ENCODE results near the gene CPNE4.

Gene CPNE4

GRCh38 chr3:131714585-131715220 lies 320.1 kb downstream of the CPNE4 start:
- no peak overlapping the region for H3K4me3 ChIP-seq (replicated peaks in 1 of 2; ENCODE audit: low read depth in 2 of 2, low read length in 2 of 2)
- no peak for TF ChIP-seq CTCF (IDR thresholded peaks at IDR 0.05; ENCODE audit: low read depth, low read length)
- no peak for DNase-seq (ENCODE audit: low read depth in 2 of 2)

GRCh38 chr3:131713416-131714123 lies 321.2 kb downstream of the CPNE4 start:
- TF ChIP-seq CTCF (IDR thresholded peaks at IDR 0.05; ENCODE audit: low read depth, low read length) = no peak
- DNase-seq (ENCODE audit: low read depth in 2 of 2) = no peak
- no peak overlapping the region for H3K4me3 ChIP-seq (replicated peaks in 1 of 2; ENCODE audit: low read depth in 2 of 2, low read length in 2 of 2)

- H3K4me3 ChIP-seq (replicated peaks in 1 of 2; ENCODE audit: low read depth in 2 of 2, low read length in 2 of 2) = no peak overlapping the region
- no peak for TF ChIP-seq CTCF (IDR thresholded peaks at IDR 0.05; ENCODE audit: low read depth, low read length)
- DNase-seq (ENCODE audit: low read depth in 2 of 2) = no peak
These were observed 322.2 kb downstream of the CPNE4 start for GRCh38 chr3:131712662-131713061.

GRCh38 chr3:131711114-131711768 lies 323.6 kb downstream of the CPNE4 start:
- no peak for DNase-seq (ENCODE audit: low read depth in 2 of 2)
- H3K4me3 ChIP-seq (replicated peaks in 1 of 2; ENCODE audit: low read depth in 2 of 2, low read length in 2 of 2) = no peak overlapping the region
- TF ChIP-seq CTCF (IDR thresholded peaks at IDR 0.05; ENCODE audit: low read depth, low read length) = no peak

GRCh38 chr3:131708241-131708640 lies 326.6 kb downstream of the CPNE4 start:
- no peak for TF ChIP-seq CTCF (IDR thresholded peaks at IDR 0.05; ENCODE audit: low read depth, low read length)
- DNase-seq (ENCODE audit: low read depth in 2 of 2) = peak in 1 of 2 donors; percentile 43

GRCh38 chr3:131705558-131706051 lies 329.2 kb downstream of the CPNE4 start:
- no peak overlapping the region for H3K4me3 ChIP-seq (replicated peaks in 1 of 2; ENCODE audit: low read depth in 2 of 2, low read length in 2 of 2)
- no peak for TF ChIP-seq CTCF (IDR thresholded peaks at IDR 0.05; ENCODE audit: low read depth, low read length)
- peak in 1 of 2 donors; percentile 69 for DNase-seq (ENCODE audit: low read depth in 2 of 2)

More at GRCh38 chr3:131708241-131708640, 326.6 kb downstream of the CPNE4 start:
- H3K4me3 ChIP-seq (replicated peaks in 1 of 2; ENCODE audit: low read depth in 2 of 2, low read length in 2 of 2) = no peak overlapping the region
